ENCODE measurements around the gene KCNK18. TPM values are rescaled to one million over a fixed set of nuclear protein-coding genes. Genes with fewer than 3 reads are reported as not detected.

KCNK18 gene
- total and polyA plus RNA-seq, 9 donors = not detected

- H3K9me3 ChIP-seq = no peaks in the 10 kb centered on the region
- H3K4me3 ChIP-seq = no peak overlapping the region
- DNase-seq = no peak
- H3K36me3 ChIP-seq = no peaks in the 10 kb centered on the region
- intact Hi-C loops (cut with DNase I) = no loop called here
- H3K4me1 ChIP-seq (ENCODE audit: insufficient read depth) = peaks cover 15% of the 10 kb centered on the region
- H3K27me3 ChIP-seq = no peaks in the 10 kb centered on the region
- WGBS, 3 donors = 95 to 96% (median 95%) methylated on average over 3 of the region's 3 CpGs
- H3K27ac ChIP-seq = no peak overlapping the region
- TF ChIP-seq POLR2A (IDR thresholded peaks at IDR 0.05) (no peak), EP300 (IDR thresholded peaks at IDR 0.05) (no peak), CTCF (IDR thresholded peaks at IDR 0.05) (no peak)
Measured at GRCh38 chr10:117257721-117258120, 60.4 kb downstream of the KCNK18 start.

GRCh38 chr10:117259279-117259678, 62.0 kb downstream of the KCNK18 start:
- WGBS, 3 donors = 37 to 51% (median 43%) methylated on average over 3 of the region's 3 CpGs
- intact Hi-C loops (cut with DNase I) = no loop called here
- no peaks in the 10 kb centered on the region for H3K36me3 ChIP-seq
- no peaks in the 10 kb centered on the region for H3K9me3 ChIP-seq
- H3K4me3 ChIP-seq = no peak overlapping the region
- DNase-seq = no peak
- no peaks in the 10 kb centered on the region for H3K27me3 ChIP-seq
- TF ChIP-seq CTCF (IDR thresholded peaks at IDR 0.05) (no peak), EP300 (IDR thresholded peaks at IDR 0.05) (no peak), POLR2A (IDR thresholded peaks at IDR 0.05) (no peak)
- H3K27ac ChIP-seq = no peak overlapping the region
- peaks cover 19% of the 10 kb centered on the region for H3K4me1 ChIP-seq (ENCODE audit: insufficient read depth)

Small RNAs within 50 kb of the gene (microRNA-seq; reads per million reads assigned to microRNA genes)
- 0 reads per million in 3 donors for gene MIR3663

Small RNAs within 50 kb of the gene (small RNA-seq; reads per million reads assigned to genes)
- gene MIR3663 = not detected

Other genes starting within 250 kb of the KCNK18 start
- 10 to 100 TPM in 6 of 7 donors, 1 to 10 TPM in 1; 8.6 to 22.1 (median 20.3) TPM for gene SHTN1, start 192.3 kb upstream of the KCNK18 start, total RNA-seq
- 10 to 100 TPM in 1 of 2 donors, 1 to 10 TPM in 1; 4.7 to 16.3 TPM for gene SHTN1, start 192.3 kb upstream of the KCNK18 start, polyA plus RNA-seq
- gene VAX1, start 59.2 kb upstream of the KCNK18 start, total RNA-seq = not detected
- gene VAX1, start 59.2 kb upstream of the KCNK18 start, polyA plus RNA-seq = not detected
- gene SLC18A2, start 43.6 kb downstream of the KCNK18 start, total RNA-seq = 10 to 100 TPM in 1 of 7 donors, 1 to 10 TPM in 6; 2.4 to 12.0 (median 6.3) TPM
- gene SLC18A2, start 43.6 kb downstream of the KCNK18 start, polyA plus RNA-seq = 1 to 10 TPM; 3.4 to 6.7 TPM
- gene PDZD8, start 178.0 kb downstream of the KCNK18 start, total RNA-seq = 10 to 100 TPM; 19.3 to 49.6 (median 39.9) TPM
- gene PDZD8, start 178.0 kb downstream of the KCNK18 start, polyA plus RNA-seq = 10 to 100 TPM in 1 of 2 donors, 1 to 10 TPM in 1; 8.0 to 24.6 TPM